HEK293 (cell line): Measurements from ENCODE around the gene ITGAL.

Experiments
- CTCF ChIA-PET: fragments of 350-600 bp; formaldehyde crosslinking; extraction: SDS; loops from one replicate; lab custom pipeline; 2021; ENCODE audit warnings: antibody characterized with exemption; lab: Yijun Ruan, JAX
- POLR2A ChIA-PET: fragments of 300-600 bp; formaldehyde crosslinking; extraction: SDS; loops from one replicate; lab custom pipeline; 2020; ENCODE audit warnings: antibody characterized with exemption, inconsistent platforms; lab: Yijun Ruan, JAX
- H3K27ac ChIP-seq: fragments of 200-500 bp; sonication (Bioruptor generic); 2 replicates; pipeline ENCODE4 v1.5.1; 2014; ENCODE audit warnings: low read depth, low read length, control low read depth, inconsistent platforms; ENCODE audit errors: extremely low read depth
- H3K36me3 ChIP-seq, 2 experiments: fragments of 200-500 bp in 1 of 2; sonication (Bioruptor generic) in 1 of 2; 1 replicate in 1 of 2; 2 replicates in 1 of 2; pipeline ENCODE4 v1.5.1; 2014 to 2017; ENCODE audit warnings: inconsistent platforms in 2 of 2, low read length in 2 of 2; ENCODE audit not compliant: control insufficient read depth in 2 of 2, insufficient read depth in 1 of 2
- H3K4me1 ChIP-seq: fragments of 200-500 bp; sonication (Bioruptor generic); 2 replicates; pipeline ENCODE4 v1.5.1; 2014; ENCODE audit warnings: mild to moderate bottlenecking, low read length, inconsistent platforms; ENCODE audit not compliant: control insufficient read depth, insufficient read depth
- H3K4me3 ChIP-seq: 2 replicates; pipeline ENCODE4 v1.5.1; 2011; ENCODE audit warnings: low read depth, mild to moderate bottlenecking, control low read depth, low read length, moderate library complexity
- H3K9me3 ChIP-seq: fragments of 200-500 bp; sonication (Bioruptor generic); 2 replicates; pipeline ENCODE4 v1.5.1; 2014; ENCODE audit warnings: low read depth, low read length, inconsistent platforms; ENCODE audit not compliant: control insufficient read depth, insufficient read depth
- BCL11B ChIP-seq: fragments of 450-650 bp; formaldehyde crosslinking; IDR thresholded peaks from 2 replicates; pipeline ENCODE4 v1.5.1; 2016; ENCODE audit warnings: low read depth, missing biosample characterization, missing genetic modification characterization
- FEZF1 ChIP-seq: fragments of 450-650 bp; formaldehyde crosslinking; IDR thresholded peaks from 2 replicates; pipeline ENCODE4 v1.5.1; 2016; ENCODE audit warnings: missing biosample characterization, missing genetic modification characterization
- GLIS2 ChIP-seq: fragments of 450-650 bp; formaldehyde crosslinking; IDR thresholded peaks from 2 replicates; pipeline ENCODE4 v1.5.1; 2016; ENCODE audit warnings: missing biosample characterization, missing genetic modification characterization
- KLF16 ChIP-seq: fragments of 450-650 bp; formaldehyde crosslinking; IDR thresholded peaks from 2 replicates; pipeline ENCODE4 v1.5.1; 2017; ENCODE audit warnings: missing biosample characterization, missing genetic modification characterization
- OSR2 ChIP-seq: fragments of 450-650 bp; formaldehyde crosslinking; IDR thresholded peaks from 2 replicates; pipeline ENCODE4 v1.5.1; 2016; ENCODE audit warnings: missing biosample characterization, missing genetic modification characterization
- OVOL3 ChIP-seq: fragments of 450-650 bp; formaldehyde crosslinking; IDR thresholded peaks from 2 replicates; pipeline ENCODE4 v1.5.1; 2016; ENCODE audit warnings: missing biosample characterization, missing genetic modification characterization
- REPIN1 ChIP-seq: fragments of 450-650 bp; formaldehyde crosslinking; IDR thresholded peaks from 2 replicates; pipeline ENCODE4 v1.5.1; 2017; ENCODE audit warnings: missing biosample characterization, missing genetic modification characterization, low read depth
- SCRT2 ChIP-seq: fragments of 450-650 bp; formaldehyde crosslinking; IDR thresholded peaks from 2 replicates; pipeline ENCODE4 v1.5.1; 2016; ENCODE audit warnings: missing biosample characterization, missing genetic modification characterization
- YY2 ChIP-seq: fragments of 450-650 bp; formaldehyde crosslinking; IDR thresholded peaks from 2 replicates; pipeline ENCODE4 v1.5.1; 2016; ENCODE audit warnings: missing biosample characterization, missing genetic modification characterization
- ZBTB17 ChIP-seq: fragments of 450-650 bp; formaldehyde crosslinking; IDR thresholded peaks from 2 replicates; pipeline ENCODE4 v1.5.1; 2016; ENCODE audit warnings: missing biosample characterization, missing genetic modification characterization
- ZBTB21 ChIP-seq: fragments of 450-650 bp; formaldehyde crosslinking; IDR thresholded peaks from 2 replicates; pipeline ENCODE4 v1.5.1; 2017; ENCODE audit warnings: missing biosample characterization, missing genetic modification characterization
- ZBTB48 ChIP-seq: fragments of 450-650 bp; formaldehyde crosslinking; IDR thresholded peaks from 2 replicates; pipeline ENCODE4 v1.5.1; 2016; ENCODE audit warnings: missing biosample characterization, missing genetic modification characterization
- ZNF10 ChIP-seq: fragments of 450-650 bp; formaldehyde crosslinking; IDR thresholded peaks from 2 replicates; pipeline ENCODE4 v1.5.1; 2017; ENCODE audit warnings: missing biosample characterization, missing genetic modification characterization
- ZNF133 ChIP-seq: fragments of 450-650 bp; formaldehyde crosslinking; IDR thresholded peaks from 2 replicates; pipeline ENCODE4 v1.5.1; 2016; ENCODE audit warnings: missing biosample characterization, missing genetic modification characterization
- ZNF146 ChIP-seq: fragments of 450-650 bp; formaldehyde crosslinking; IDR thresholded peaks from 2 replicates; pipeline ENCODE4 v1.5.1; 2016; ENCODE audit warnings: missing biosample characterization, missing genetic modification characterization
- ZNF2 ChIP-seq: fragments of 450-650 bp; formaldehyde crosslinking; IDR thresholded peaks from 2 replicates; pipeline ENCODE4 v1.5.1; 2016; ENCODE audit warnings: missing biosample characterization, missing genetic modification characterization
- ZNF221 ChIP-seq: fragments of 450-650 bp; formaldehyde crosslinking; IDR thresholded peaks from 2 replicates; pipeline ENCODE4 v1.5.1; 2017; ENCODE audit warnings: missing biosample characterization, missing genetic modification characterization, borderline replicate concordance
- ZNF324 ChIP-seq: fragments of 450-650 bp; formaldehyde crosslinking; IDR thresholded peaks from 2 replicates; pipeline ENCODE4 v1.5.1; 2016; ENCODE audit warnings: missing biosample characterization, missing genetic modification characterization
- ZNF341 ChIP-seq: fragments of 450-650 bp; formaldehyde crosslinking; IDR thresholded peaks from 2 replicates; pipeline ENCODE4; 2016; ENCODE audit warnings: low read depth, missing biosample characterization, missing genetic modification characterization
- ZNF350 ChIP-seq: fragments of 450-650 bp; formaldehyde crosslinking; IDR thresholded peaks from 2 replicates; pipeline ENCODE4 v1.5.0; 2017; ENCODE audit warnings: missing biosample characterization, mild to moderate bottlenecking, missing genetic modification characterization
- ZNF354C ChIP-seq: fragments of 450-650 bp; formaldehyde crosslinking; IDR thresholded peaks from 2 replicates; pipeline ENCODE4 v1.5.1; 2016; ENCODE audit warnings: missing biosample characterization, missing genetic modification characterization, low read depth, borderline replicate concordance
- ZNF580 ChIP-seq: fragments of 450-650 bp; formaldehyde crosslinking; IDR thresholded peaks from 2 replicates; pipeline ENCODE4 v1.5.1; 2016; ENCODE audit warnings: missing biosample characterization, missing genetic modification characterization
- ZNF670 ChIP-seq: fragments of 450-650 bp; formaldehyde crosslinking; IDR thresholded peaks from 2 replicates; pipeline ENCODE4 v1.5.1; 2016; ENCODE audit warnings: missing biosample characterization, missing genetic modification characterization, low read depth
- ZSCAN4 ChIP-seq: fragments of 450-650 bp; formaldehyde crosslinking; IDR thresholded peaks from 2 replicates; pipeline ENCODE4 v1.5.1; 2017; ENCODE audit warnings: missing biosample characterization, missing genetic modification characterization
- TF ChIP-seq, protein P1 (sequence below): fragments of 450-650 bp; formaldehyde crosslinking; IDR thresholded peaks from 2 replicates; pipeline ENCODE4 v1.5.1; 2017; ENCODE audit warnings: missing biosample characterization, missing genetic modification characterization
- TF ChIP-seq, protein P2 (sequence below): fragments of 450-650 bp; formaldehyde crosslinking; IDR thresholded peaks from 2 replicates; pipeline ENCODE4 v1.5.1; 2016; ENCODE audit warnings: missing biosample characterization, missing genetic modification characterization
- TF ChIP-seq, protein P3 (sequence below): fragments of 450-650 bp; formaldehyde crosslinking; IDR thresholded peaks from 2 replicates; pipeline ENCODE4 v1.5.1; 2016; ENCODE audit warnings: missing biosample characterization, missing genetic modification characterization, low read depth
- TF ChIP-seq, protein P4 (sequence below): fragments of 450-650 bp; IDR thresholded peaks from 2 replicates; pipeline ENCODE4 v1.5.1; 2018; ENCODE audit warnings: missing biosample characterization, mild to moderate bottlenecking, missing genetic modification characterization

Gene ITGAL

GRCh38 chr16:30570636-30571444, 98.3 kb downstream of the ITGAL start:
- H3K4me1 ChIP-seq = peaks cover 5% of the 10 kb centered on the region; the same call in 1 of the 2 replicates
- H3K9me3 ChIP-seq = no peaks in the 10 kb centered on the region
- ChIA-PET POLR2A (interaction anchor here (0.8 to 2.8 kb wide), 14 partner anchors 9 to 153 kb away, joined by 3 to 69 read pairs (median 6); partner anchors contain the start of genes DCTPP1, ZNF689, ZNF747 and ZNF764), CTCF (interaction anchor here (1.2 to 1.7 kb wide), 3 partner anchors 14 to 122 kb away, joined by 3 to 12 read pairs (median 5); no protein-coding TSS in a partner anchor)
- H3K27ac ChIP-seq = peak overlapping the region; percentile 96
- H3K36me3 ChIP-seq = no peaks in the 10 kb centered on the region
- H3K4me3 ChIP-seq = peak overlapping the region; percentile 64
- TF ChIP-seq OVOL3 (peak; percentile 91; the same call in 1 of the 2 replicates), ZNF670 (tag by site-specific recombination) (0 out of 2 replicates have a peak, but pooled peaks have one; percentile 60), ZNF2 (tag by site-specific recombination) (0 out of 2 replicates have a peak, but pooled peaks have one; percentile 15), ZNF133 (0 out of 2 replicates have a peak, but pooled peaks have one; percentile 10), ZNF350 (tag by site-specific recombination) (no peak), ZSCAN4 (tag by site-specific recombination) (peak; percentile 23; the same call in 1 of the 2 replicates), ZNF324 (tag by site-specific recombination) (no peak), KLF16 (tag by site-specific recombination) (no peak), ZNF580 (tag by site-specific recombination) (peak; percentile 94), ZBTB17 (peak; percentile 75), ZNF354C (tag by site-specific recombination) (peak; percentile 100), ZNF221 (tag by site-specific recombination) (peak; percentile 93; the same call in 1 of the 2 replicates), ZNF10 (tag by site-specific recombination) (peak; percentile 59; the same call in 1 of the 2 replicates), OSR2 (tag by site-specific recombination) (peak; percentile 15; the same call in 1 of the 2 replicates), ZBTB21 (tag by site-specific recombination) (peak; percentile 91), REPIN1 (tag by site-specific recombination) (peak; percentile 31; the same call in 1 of the 2 replicates), ZNF341 (tag by site-specific recombination) (peak; percentile 74), FEZF1 (tag by site-specific recombination) (no peak; the same call in 1 of the 2 replicates), YY2 (tag by site-specific recombination) (no peak), BCL11B (no peak), GLIS2 (tag by site-specific recombination) (peak; percentile 83; the same call in 1 of the 2 replicates), ZBTB48 (tag by site-specific recombination) (no peak), ZNF146 (peak; percentile 47; the same call in 1 of the 2 replicates), SCRT2 (tag by site-specific recombination) (no peak; the same call in 1 of the 2 replicates)
- TF ChIP-seq, protein P1, sequence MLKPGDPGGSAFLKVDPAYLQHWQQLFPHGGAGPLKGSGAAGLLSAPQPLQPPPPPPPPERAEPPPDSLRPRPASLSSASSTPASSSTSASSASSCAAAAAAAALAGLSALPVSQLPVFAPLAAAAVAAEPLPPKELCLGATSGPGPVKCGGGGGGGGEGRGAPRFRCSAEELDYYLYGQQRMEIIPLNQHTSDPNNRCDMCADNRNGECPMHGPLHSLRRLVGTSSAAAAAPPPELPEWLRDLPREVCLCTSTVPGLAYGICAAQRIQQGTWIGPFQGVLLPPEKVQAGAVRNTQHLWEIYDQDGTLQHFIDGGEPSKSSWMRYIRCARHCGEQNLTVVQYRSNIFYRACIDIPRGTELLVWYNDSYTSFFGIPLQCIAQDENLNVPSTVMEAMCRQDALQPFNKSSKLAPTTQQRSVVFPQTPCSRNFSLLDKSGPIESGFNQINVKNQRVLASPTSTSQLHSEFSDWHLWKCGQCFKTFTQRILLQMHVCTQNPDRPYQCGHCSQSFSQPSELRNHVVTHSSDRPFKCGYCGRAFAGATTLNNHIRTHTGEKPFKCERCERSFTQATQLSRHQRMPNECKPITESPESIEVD (tag by site-specific recombination) = no peak
- TF ChIP-seq, protein P2, sequence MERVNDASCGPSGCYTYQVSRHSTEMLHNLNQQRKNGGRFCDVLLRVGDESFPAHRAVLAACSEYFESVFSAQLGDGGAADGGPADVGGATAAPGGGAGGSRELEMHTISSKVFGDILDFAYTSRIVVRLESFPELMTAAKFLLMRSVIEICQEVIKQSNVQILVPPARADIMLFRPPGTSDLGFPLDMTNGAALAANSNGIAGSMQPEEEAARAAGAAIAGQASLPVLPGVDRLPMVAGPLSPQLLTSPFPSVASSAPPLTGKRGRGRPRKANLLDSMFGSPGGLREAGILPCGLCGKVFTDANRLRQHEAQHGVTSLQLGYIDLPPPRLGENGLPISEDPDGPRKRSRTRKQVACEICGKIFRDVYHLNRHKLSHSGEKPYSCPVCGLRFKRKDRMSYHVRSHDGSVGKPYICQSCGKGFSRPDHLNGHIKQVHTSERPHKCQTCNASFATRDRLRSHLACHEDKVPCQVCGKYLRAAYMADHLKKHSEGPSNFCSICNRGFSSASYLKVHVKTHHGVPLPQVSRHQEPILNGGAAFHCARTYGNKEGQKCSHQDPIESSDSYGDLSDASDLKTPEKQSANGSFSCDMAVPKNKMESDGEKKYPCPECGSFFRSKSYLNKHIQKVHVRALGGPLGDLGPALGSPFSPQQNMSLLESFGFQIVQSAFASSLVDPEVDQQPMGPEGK (tag by site-specific recombination) = peak; percentile 51; the same call in 1 of the 2 replicates
- TF ChIP-seq, protein P3, sequence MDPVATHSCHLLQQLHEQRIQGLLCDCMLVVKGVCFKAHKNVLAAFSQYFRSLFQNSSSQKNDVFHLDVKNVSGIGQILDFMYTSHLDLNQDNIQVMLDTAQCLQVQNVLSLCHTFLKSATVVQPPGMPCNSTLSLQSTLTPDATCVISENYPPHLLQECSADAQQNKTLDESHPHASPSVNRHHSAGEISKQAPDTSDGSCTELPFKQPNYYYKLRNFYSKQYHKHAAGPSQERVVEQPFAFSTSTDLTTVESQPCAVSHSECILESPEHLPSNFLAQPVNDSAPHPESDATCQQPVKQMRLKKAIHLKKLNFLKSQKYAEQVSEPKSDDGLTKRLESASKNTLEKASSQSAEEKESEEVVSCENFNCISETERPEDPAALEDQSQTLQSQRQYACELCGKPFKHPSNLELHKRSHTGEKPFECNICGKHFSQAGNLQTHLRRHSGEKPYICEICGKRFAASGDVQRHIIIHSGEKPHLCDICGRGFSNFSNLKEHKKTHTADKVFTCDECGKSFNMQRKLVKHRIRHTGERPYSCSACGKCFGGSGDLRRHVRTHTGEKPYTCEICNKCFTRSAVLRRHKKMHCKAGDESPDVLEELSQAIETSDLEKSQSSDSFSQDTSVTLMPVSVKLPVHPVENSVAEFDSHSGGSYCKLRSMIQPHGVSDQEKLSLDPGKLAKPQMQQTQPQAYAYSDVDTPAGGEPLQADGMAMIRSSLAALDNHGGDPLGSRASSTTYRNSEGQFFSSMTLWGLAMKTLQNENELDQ (tag by site-specific recombination) = no peak
- TF ChIP-seq, protein P4, sequence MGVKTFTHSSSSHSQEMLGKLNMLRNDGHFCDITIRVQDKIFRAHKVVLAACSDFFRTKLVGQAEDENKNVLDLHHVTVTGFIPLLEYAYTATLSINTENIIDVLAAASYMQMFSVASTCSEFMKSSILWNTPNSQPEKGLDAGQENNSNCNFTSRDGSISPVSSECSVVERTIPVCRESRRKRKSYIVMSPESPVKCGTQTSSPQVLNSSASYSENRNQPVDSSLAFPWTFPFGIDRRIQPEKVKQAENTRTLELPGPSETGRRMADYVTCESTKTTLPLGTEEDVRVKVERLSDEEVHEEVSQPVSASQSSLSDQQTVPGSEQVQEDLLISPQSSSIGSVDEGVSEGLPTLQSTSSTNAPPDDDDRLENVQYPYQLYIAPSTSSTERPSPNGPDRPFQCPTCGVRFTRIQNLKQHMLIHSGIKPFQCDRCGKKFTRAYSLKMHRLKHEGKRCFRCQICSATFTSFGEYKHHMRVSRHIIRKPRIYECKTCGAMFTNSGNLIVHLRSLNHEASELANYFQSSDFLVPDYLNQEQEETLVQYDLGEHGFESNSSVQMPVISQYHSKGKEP (tag by site-specific recombination) = no peak
